Measurements from ENCODE around the gene HRH4. TPM values are rescaled to one million over a fixed set of nuclear protein-coding genes. Genes with fewer than 3 reads are reported as not detected.

HRH4 gene
- total and polyA plus RNA-seq, 2 donors (not counting 1 experiment from before 2014, with no cell fraction given), result 0.03 to 0.07 TPM

DNA sequence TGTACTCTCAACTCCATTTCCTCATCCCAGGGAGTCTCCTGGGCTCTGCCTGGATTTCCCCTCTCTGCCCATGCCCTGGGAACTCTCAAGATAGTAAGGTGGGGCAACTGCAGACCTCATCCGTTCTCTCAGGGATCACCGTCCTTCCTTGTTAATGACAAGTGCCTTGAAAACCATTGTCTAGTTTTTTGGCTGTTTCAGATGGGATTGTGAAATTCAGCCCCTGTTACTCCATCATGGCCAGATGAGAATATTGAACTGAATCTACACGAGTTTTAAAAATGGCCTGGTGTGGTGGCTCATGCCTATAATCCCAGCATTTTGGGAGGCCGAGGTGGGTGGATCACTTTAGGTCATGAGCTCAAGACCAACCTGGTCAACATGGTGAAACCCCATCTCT, 665 bp upstream of the HRH4 start:
- Histone ChIP-seq H3K36me3 (replicated peaks in 1 of 2; ENCODE audit: control extremely low read depth in 1 of 2, control insufficient read depth in 1 of 2, extremely low read depth in 1 of 2, insufficient read depth in 2 of 2, low read length in 1 of 2) (no peaks in the 10 kb centered on the region), H3K4me1 (ENCODE audit: control insufficient read depth in 2 of 2, insufficient read depth in 2 of 2, low read length in 2 of 2) (no peaks in the 10 kb centered on the region), H4K20me1 (ENCODE audit: control insufficient read depth, insufficient read depth, low read length, poor library complexity, severe bottlenecking) (no peaks in the 10 kb centered on the region), H3K9ac (ENCODE audit: low read length) (no peak overlapping the region), H3K27ac (ENCODE audit: low read length in 2 of 2) (no peak overlapping the region), H3K9me3 (ENCODE audit: control extremely low read depth in 1 of 3, control insufficient read depth in 2 of 3, insufficient read depth in 1 of 3, low read length in 2 of 3) (no peaks in the 10 kb centered on the region), H2AFZ (ENCODE audit: insufficient read depth, low read depth, low read length, poor library complexity, severe bottlenecking) (no peak overlapping the region), H3K79me2 (ENCODE audit: control insufficient read depth, insufficient read depth, low read length) (no peaks in the 10 kb centered on the region), H3K4me3 (ENCODE audit: control extremely low read depth in 1 of 5, extremely low read depth in 1 of 5, insufficient read depth in 1 of 5, low read depth in 2 of 5, low read length in 4 of 5) (no peak overlapping the region), H3K4me2 (replicated peaks; ENCODE audit: low read depth, low read length, poor library complexity, severe bottlenecking) (no peak overlapping the region), H3K27me3 (replicated peaks in 1 of 4; ENCODE audit: control extremely low read depth in 1 of 4, control insufficient read depth in 3 of 4, insufficient read depth in 4 of 4, low read length in 3 of 4) (no peaks in the 10 kb centered on the region)
- TF ChIP-seq, protein P1, sequence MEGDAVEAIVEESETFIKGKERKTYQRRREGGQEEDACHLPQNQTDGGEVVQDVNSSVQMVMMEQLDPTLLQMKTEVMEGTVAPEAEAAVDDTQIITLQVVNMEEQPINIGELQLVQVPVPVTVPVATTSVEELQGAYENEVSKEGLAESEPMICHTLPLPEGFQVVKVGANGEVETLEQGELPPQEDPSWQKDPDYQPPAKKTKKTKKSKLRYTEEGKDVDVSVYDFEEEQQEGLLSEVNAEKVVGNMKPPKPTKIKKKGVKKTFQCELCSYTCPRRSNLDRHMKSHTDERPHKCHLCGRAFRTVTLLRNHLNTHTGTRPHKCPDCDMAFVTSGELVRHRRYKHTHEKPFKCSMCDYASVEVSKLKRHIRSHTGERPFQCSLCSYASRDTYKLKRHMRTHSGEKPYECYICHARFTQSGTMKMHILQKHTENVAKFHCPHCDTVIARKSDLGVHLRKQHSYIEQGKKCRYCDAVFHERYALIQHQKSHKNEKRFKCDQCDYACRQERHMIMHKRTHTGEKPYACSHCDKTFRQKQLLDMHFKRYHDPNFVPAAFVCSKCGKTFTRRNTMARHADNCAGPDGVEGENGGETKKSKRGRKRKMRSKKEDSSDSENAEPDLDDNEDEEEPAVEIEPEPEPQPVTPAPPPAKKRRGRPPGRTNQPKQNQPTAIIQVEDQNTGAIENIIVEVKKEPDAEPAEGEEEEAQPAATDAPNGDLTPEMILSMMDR (IDR thresholded peaks at IDR 0.05), result no peak
- TF ChIP-seq EZH2 (IDR thresholded peaks at IDR 0.05; ENCODE audit: borderline replicate concordance, insufficient read depth, low read depth, low read length, poor library complexity, severe bottlenecking), result no peak
- intact Hi-C loops (cut with micrococcal nuclease), result no loop called here
- Mint-ChIP-seq H3K4me3 (no peak overlapping the region), H3K27ac (no peak overlapping the region), H3K4me1 (no peaks in the 10 kb centered on the region), H3K9me3 (ENCODE audit: insufficient read depth) (no peaks in the 10 kb centered on the region), H3K27me3 (peaks cover 4% of the 10 kb centered on the region)
- CTCF ChIA-PET, result interaction anchor here (1.5 kb wide), 1 partner anchor 29 kb away, joined by 4 read pairs; no protein-coding TSS in a partner anchor
- POLR2A ChIA-PET, result no interaction called here
- ATAC-seq (ENCODE audit: low read depth) (no peak), DNase-seq (no peak)
- 94% methylated on average over 2 of the region's 4 CpGs for whole genome bisulfite sequencing (ENCODE audit: insufficient coverage)

DNA sequence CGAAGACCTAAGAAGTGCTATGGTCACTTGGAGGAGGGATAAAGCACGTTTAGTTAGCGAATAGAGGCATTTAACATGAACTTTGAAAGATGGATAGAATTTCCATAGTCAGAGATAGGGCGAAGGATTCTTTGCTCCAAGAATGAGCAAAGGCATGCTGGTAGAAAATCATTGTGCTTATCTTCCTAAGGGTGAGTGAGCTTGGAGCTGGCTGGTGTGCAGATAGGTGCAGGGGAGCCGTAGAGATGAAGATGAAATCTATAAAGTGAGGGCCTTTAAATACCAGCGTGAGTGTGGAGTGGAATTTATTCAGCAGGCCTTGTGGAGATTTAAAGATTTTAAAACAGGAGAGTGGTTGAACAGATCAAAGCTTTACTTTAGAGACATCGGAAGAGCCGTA, 1.6 kb downstream of the HRH4 start:
- CTCF ChIA-PET, result interaction anchor here (1.2 kb wide), 1 partner anchor 23 kb away, joined by 3 read pairs; no protein-coding TSS in a partner anchor
- H3K27me3 Mint-ChIP-seq, result peaks cover 11% of the 10 kb centered on the region

More for the DNA sequence above, 1.6 kb downstream of the HRH4 start:
- WGBS (ENCODE audit: insufficient coverage), result 97% methylated on average over 8 of the region's 8 CpGs
- TF ChIP-seq EZH2 (IDR thresholded peaks at IDR 0.05; ENCODE audit: borderline replicate concordance, insufficient read depth, low read depth, low read length, poor library complexity, severe bottlenecking), result no peak
- TF ChIP-seq, protein P1 (IDR thresholded peaks at IDR 0.05), result no peak
- DNase-seq (no peak), ATAC-seq (ENCODE audit: low read depth) (no peak)
- Mint-ChIP-seq H3K9me3 (ENCODE audit: insufficient read depth) (no peaks in the 10 kb centered on the region), H3K4me3 (no peak overlapping the region), H3K27ac (no peak overlapping the region), H3K4me1 (no peaks in the 10 kb centered on the region)
- Histone ChIP-seq H3K9me3 (ENCODE audit: control extremely low read depth in 1 of 3, control insufficient read depth in 2 of 3, insufficient read depth in 1 of 3, low read length in 2 of 3) (peaks cover 0 to 1% (median 0%) of the 10 kb centered on the region in 3 donors), H3K36me3 (replicated peaks in 1 of 2; ENCODE audit: control extremely low read depth in 1 of 2, control insufficient read depth in 1 of 2, extremely low read depth in 1 of 2, insufficient read depth in 2 of 2, low read length in 1 of 2) (no peaks in the 10 kb centered on the region), H3K4me2 (replicated peaks; ENCODE audit: low read depth, low read length, poor library complexity, severe bottlenecking) (no peak overlapping the region), H3K9ac (ENCODE audit: low read length) (no peak overlapping the region), H2AFZ (ENCODE audit: insufficient read depth, low read depth, low read length, poor library complexity, severe bottlenecking) (no peak overlapping the region), H3K4me3 (ENCODE audit: control extremely low read depth in 1 of 5, extremely low read depth in 1 of 5, insufficient read depth in 1 of 5, low read depth in 2 of 5, low read length in 4 of 5) (no peak overlapping the region), H3K4me1 (ENCODE audit: control insufficient read depth in 2 of 2, insufficient read depth in 2 of 2, low read length in 2 of 2) (no peaks in the 10 kb centered on the region), H4K20me1 (ENCODE audit: control insufficient read depth, insufficient read depth, low read length, poor library complexity, severe bottlenecking) (no peaks in the 10 kb centered on the region), H3K27ac (ENCODE audit: low read length in 2 of 2) (no peak overlapping the region), H3K27me3 (replicated peaks in 1 of 4; ENCODE audit: control extremely low read depth in 1 of 4, control insufficient read depth in 3 of 4, insufficient read depth in 4 of 4, low read length in 3 of 4) (no peaks in the 10 kb centered on the region), H3K79me2 (ENCODE audit: control insufficient read depth, insufficient read depth, low read length) (no peaks in the 10 kb centered on the region)
- POLR2A ChIA-PET, result no interaction called here
- intact Hi-C loops (cut with micrococcal nuclease), result no loop called here
